Measurements from ENCODE around the gene ST3GAL3. TPM values are rescaled to one million over a fixed set of nuclear protein-coding genes. Genes with fewer than 3 reads are reported as not detected.

Gene ST3GAL3
- total and polyA plus RNA-seq, 2 experiments from 2014 or later, result 4.5 to 7.0 TPM

GRCh38 chr1:43830802-43831201, 123.5 kb downstream of the ST3GAL3 start:
- TF ChIP-seq CREB1 (CRISPR knock-in tag; IDR thresholded peaks at IDR 0.05; ENCODE audit: low read depth) (no peak), ZNF462 (CRISPR knock-in tag; IDR thresholded peaks at IDR 0.05) (no peak), STAT1 (IDR thresholded peaks at IDR 0.05; ENCODE audit: unreplicated experiment) (no peak), POLR2AphosphoS5 (IDR thresholded peaks at IDR 0.05; ENCODE audit: low read depth) (no peak)
- TF ChIP-seq, protein P1, sequence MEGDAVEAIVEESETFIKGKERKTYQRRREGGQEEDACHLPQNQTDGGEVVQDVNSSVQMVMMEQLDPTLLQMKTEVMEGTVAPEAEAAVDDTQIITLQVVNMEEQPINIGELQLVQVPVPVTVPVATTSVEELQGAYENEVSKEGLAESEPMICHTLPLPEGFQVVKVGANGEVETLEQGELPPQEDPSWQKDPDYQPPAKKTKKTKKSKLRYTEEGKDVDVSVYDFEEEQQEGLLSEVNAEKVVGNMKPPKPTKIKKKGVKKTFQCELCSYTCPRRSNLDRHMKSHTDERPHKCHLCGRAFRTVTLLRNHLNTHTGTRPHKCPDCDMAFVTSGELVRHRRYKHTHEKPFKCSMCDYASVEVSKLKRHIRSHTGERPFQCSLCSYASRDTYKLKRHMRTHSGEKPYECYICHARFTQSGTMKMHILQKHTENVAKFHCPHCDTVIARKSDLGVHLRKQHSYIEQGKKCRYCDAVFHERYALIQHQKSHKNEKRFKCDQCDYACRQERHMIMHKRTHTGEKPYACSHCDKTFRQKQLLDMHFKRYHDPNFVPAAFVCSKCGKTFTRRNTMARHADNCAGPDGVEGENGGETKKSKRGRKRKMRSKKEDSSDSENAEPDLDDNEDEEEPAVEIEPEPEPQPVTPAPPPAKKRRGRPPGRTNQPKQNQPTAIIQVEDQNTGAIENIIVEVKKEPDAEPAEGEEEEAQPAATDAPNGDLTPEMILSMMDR (conservative IDR thresholded peaks at IDR 0.05; ENCODE audit: low read depth in 2 of 2), result no peak
- Histone ChIP-seq H3K4me1 (ENCODE audit: insufficient read depth) (peaks cover 20% of the 10 kb centered on the region), H2AFZ (no peak overlapping the region), H3K4me2 (no peak overlapping the region), H3K27me3 (ENCODE audit: insufficient read depth) (no peaks in the 10 kb centered on the region), H3K79me2 (replicated peaks; ENCODE audit: insufficient read depth) (no peaks in the 10 kb centered on the region), H3K36me3 (ENCODE audit: insufficient read depth) (no peaks in the 10 kb centered on the region), H3K4me3 (no peak overlapping the region), H4K20me1 (replicated peaks; ENCODE audit: insufficient read depth) (no peaks in the 10 kb centered on the region), H3F3A (replicated peaks; ENCODE audit: low read depth) (no peaks in the 10 kb centered on the region), H3K27ac (ENCODE audit: low read depth) (no peak overlapping the region), H3K9me2 (ENCODE audit: insufficient read depth) (0 out of 2 replicates have a peak, but pooled peaks cover 3% of the 10 kb centered on the region)
- Mint-ChIP-seq H3K27me3 (ENCODE audit: insufficient read depth, low read depth, poor library complexity) (peaks cover 9% of the 10 kb centered on the region), H3K4me3 (no peak overlapping the region), H3K36me3 (ENCODE audit: low read depth) (peaks cover 3% of the 10 kb centered on the region; the same call in 1 of the 3 replicates), H3K27ac (no peak overlapping the region), H3K4me1 (peaks cover 34% of the 10 kb centered on the region), H3K9me3 (no peaks in the 10 kb centered on the region)
- DNase-seq (ENCODE audit: low spot score), result no peak
- no peak for ATAC-seq

Measured in GM23338 (cell line).